Measurements from ENCODE around the gene MYBPH.

MYBPH gene

DNA sequence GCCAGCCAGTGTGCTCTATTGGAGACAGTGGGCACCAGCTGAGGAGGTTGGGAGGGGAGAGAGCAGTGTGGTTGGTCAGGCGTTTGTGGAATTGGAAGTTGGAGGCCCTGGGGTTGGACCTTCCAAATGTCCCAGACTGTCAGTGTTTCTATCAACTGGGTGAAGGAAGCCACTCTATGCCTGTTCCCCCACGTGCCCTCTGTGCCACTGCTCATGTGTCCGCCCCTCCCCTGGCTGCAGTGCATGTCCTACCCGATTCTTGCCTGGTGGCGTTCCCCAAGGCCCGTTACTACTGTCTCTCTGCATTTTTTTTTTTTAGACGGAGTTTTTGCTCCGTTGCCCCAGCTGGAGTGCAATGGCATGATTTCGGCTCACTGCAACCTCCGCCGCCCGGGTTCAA is 27.0 kb downstream of the MYBPH start:
- DNase-seq (ENCODE audit: low spot score), result no peak

DNA sequence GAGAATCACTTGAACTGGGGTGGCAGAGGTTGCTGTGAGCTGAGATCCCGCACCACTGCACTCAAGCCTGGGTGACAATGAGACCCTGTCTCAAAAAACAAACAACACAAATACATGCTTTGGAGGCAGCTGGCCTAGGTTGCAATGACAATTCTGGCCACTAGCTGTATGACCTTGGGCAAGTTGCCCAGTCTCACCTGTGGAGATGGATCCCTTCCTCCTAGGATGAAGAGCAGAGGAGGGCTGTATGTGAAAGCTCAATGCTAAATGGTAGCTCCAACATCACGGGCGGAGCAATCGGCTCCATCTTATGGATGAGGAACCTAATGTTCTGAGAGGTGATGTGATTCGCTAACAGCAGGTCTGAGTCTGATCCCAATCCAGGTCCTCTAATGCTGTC is 27.5 kb downstream of the MYBPH start:
- no peak for DNase-seq (ENCODE audit: low spot score)

DNA sequence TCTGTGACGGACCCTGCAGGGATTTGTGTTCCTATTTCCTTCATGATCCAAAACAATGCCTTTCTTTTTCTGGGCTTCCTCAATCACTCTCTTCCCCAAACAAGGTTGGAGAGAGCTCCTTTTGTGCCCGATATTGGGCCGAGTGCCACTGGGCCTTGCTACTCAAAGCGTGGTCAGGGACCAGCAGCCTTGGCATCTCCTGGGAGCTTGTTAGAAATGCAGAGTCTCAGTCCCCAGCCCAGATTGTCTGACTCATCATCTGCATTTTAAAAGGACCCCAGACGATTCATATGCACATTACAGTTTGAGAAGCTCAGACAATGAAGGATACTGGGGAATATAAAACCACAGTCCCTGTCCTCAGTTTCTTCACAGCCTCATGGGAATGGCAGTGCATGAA is 28.2 kb downstream of the MYBPH start:
- DNase-seq (ENCODE audit: low spot score), result no peak

DNA sequence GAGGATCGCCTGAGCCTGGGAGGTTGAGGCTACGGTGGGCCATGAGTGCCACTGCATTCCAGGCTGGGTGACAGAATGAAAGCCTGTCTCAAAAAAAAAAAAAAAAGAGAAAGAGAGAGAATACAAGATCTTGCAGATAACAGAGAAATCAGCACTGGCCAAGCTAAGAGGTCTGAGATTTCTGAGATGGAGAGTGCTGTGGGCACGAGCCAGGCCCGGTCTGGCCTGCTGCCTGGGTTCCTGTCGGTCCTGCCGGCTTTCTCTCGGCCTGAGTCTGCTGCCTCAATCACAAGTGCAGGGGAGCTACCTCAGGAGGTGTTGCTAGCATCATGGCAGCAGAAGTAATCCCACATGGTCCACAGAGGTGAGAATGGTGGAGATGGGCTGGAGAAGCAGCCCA is 29.1 kb downstream of the MYBPH start:
- DNase-seq (ENCODE audit: low spot score), result no peak

DNA sequence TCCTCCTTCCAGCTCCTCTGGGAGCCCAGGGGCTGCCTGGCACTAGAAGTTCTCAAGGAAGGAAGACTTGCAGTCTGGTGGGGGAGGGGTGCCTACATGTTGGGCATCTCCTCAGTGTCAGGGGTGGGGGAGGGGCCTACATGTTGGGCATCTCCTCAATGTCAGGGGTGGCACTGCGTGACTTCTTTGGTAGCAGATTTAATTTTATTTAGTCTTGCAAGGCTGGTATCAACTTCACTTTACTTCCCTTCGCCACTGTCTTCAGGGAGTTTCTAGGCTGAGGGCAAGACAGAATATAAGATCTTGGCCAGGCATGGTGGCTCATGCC is 29.6 kb downstream of the MYBPH start:
- no peak for DNase-seq (ENCODE audit: low spot score)

DNA sequence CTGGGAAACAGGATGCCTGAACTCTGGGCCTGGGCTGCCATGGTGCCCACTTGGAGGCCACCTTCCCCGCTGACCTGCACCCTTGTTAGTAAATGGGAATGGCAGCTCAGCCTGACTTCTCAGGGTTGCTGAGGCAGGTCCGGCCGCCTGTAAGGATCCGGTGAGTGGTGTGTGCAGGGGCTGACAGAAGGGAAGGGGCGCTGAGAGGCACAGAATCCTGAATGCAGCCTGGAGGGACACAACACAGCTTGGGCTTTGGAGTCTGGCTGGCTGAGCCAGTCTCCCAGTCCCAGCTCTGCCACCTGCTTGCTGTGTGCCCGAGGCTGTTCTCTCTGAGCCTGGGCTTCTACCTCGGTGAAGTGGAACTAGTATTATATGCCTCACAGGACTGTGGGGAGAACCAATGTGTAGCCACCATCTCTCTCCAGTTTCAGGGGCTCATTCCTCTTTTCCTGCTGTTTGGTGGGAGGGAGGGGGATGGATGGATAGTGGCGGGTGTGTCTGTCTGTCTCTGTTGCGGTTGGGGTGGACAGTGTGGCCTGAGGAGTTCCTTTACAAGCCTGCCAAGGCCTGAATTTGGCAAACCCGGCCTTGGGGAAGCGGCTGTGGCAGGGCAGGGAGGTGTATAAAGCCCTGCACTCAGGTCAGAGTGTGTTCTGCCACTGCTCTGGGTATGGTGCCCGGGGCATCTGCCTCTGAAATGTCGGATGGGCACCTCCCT is 30.1 kb downstream of the MYBPH start:
- no peak for DNase-seq (ENCODE audit: low spot score)

DNA sequence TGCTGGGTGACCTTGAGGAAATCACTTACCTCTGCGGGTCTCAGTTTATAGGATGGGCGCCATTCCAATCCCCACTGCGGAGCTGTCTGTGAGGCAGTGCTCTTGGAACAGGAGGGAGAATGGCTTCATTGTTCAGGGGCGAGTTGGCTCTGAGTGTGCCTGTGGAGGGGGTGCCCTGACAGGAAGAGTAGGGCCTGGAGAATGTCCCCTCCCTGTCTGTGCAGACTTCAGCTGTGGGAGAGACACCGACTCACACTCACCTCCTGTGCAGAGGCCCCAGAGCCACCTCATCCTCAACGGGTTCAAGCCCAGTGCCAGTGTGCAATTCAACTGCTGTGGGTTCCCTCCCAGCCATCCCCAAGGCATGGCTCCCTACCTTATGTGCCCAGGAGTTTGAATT is 31.0 kb downstream of the MYBPH start:
- no peak for DNase-seq (ENCODE audit: low spot score)

DNA sequence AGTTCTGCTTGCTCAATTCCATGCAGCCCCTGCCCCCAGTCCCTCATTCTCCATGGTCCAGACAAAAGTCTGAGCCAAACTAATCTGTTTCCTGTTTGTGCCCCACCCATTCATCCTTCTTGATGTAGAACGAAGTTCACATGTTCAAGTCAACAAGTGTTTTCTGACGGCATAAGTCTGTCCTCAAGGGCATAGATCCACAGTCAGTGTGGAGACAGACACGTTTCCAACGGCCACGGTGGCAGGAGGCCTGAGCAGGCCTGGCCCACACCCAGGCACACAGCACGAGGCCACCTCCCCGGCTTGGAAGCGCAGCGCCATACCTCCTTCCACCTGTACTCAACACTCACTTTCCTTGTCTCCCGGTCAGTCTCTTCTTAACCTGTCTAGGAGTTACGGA is 32.0 kb downstream of the MYBPH start:
- DNase-seq (ENCODE audit: low spot score), result no peak

DNA sequence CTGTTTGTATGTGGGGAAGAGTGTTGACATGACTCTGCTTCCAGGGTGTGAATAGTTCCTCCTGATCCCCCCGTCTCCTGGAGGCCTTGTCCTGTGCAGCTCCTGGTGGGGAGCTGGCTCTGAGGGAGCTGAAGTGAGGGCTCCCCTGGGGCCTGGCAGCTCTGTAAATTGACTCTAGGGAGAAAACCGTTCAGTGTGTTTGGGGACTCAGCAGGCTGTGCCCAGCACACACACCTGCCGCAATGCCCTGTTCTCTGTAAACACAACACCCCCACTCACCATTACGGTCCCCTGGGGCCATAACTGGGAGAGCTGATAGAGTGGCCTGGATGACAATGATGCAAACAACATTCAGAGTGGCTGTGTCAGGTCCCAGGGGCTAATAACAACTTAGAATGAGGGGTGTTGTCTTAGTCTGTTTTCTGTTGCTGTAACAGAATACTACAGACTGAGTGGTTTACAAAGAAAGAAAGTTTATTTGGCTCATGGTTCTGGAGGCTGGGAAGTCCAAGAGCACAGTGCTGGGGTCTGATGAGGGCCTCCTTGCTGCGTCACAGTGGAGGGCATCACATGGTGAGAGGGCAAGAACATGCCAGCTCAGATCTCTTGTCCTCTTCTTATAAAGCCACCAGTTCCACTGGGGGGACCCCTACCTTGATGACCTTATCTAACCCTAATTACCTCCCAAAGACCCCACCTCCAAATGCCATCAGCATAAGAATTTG is 32.8 kb downstream of the MYBPH start:
- no peak for DNase-seq (ENCODE audit: low spot score)

DNA sequence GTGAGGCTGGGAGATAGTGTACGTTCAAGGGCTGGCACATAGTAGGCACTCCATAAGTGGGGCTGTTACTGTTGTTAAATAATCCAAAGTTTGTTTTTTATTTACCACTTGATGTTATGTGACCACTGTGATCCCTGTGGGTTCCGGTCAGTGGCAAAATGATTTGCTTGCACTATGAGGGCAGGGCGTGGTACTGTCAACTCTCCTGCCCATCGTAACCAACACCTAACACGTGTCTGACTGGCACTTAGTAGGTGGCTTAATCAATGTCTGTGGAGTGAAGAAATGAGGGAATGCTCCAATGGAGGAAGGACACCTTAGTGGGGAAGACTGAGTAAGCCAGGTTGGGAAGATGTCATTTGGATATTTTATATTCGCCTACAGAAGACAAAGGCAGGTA is 33.5 kb downstream of the MYBPH start:
- no peak for DNase-seq (ENCODE audit: low spot score)

DNA sequence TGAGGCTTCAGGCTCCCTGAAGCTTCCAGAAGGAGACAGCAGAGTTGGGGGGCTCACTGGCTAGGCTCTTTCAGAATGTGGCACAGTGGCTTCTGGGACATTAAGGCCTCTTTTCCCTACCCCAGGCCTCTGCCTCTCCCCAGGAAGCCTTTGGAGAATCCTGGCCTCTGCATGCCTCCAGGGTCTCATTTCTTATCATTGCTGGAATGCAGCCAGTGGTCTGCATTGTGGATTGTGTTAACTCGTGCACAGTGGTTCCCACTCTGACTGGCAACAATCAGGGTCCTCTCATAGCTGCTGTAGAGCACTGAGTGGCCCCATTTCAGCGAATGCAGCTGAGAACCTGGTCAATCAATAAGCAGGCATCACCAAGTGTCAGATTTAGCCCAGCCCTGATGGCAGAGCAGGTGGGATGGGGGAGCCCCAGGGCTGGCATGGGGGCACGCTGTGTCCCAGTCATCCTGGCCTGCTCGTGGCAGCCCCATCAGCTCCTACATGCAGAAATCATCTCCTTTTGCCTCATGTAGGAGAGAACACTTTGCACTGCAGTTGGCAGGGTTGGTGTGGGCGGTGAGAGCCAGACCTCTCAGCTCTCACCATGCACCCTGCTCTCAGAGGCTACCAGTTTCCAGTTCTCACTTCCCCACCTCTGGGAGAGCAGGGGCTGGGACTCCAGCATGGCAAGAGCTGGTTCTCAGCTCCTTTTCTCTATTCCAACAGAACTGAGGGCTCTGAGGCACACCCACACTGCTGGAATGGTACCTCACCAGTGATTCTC is 34.7 kb downstream of the MYBPH start:
- DNase-seq (ENCODE audit: low spot score), result no peak

DNA sequence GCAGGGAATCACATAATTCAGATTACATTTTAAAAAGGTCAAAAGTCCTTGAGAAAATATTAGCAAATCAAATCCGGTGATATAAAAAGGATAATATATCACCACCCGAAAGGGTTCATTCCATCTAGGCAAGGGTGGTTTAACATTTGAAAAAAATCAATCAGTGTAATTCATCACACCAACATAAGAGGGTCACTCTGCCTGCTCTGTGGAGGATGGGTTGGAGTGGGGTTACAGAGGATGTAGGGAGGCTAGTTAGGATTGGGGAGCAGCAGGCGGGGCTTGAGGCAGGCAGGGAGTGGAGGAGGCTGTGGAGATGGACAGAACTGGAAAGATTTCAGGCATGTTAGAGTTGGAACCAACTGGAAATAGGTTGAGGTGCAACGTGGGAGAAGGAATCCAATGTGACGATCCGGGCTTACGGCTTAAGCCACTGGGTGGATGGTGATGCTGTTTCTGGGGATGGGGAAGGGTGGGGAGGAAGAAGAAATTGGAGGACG is 35.6 kb downstream of the MYBPH start:
- DNase-seq (ENCODE audit: low spot score), result no peak

DNA sequence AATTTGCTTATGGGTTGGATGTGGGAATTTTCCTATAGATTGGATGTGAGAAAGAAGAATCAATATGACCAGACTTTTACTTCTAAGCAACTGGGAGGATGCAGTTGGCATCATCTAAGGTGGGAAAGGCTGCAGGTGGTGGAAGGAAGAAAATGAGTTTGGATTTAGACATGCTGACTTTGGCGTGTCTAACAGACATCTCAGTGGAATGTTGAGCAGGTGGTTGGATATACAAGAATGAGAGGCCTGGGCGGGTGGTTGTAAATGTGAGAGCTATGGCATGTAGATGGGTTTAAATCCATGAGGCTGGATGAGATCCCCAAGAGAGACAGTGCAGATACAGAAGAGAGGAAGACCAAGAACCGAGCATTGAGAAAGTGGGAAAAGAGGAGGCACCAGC is 37.6 kb downstream of the MYBPH start:
- DNase-seq (ENCODE audit: low spot score), result no peak

DNA sequence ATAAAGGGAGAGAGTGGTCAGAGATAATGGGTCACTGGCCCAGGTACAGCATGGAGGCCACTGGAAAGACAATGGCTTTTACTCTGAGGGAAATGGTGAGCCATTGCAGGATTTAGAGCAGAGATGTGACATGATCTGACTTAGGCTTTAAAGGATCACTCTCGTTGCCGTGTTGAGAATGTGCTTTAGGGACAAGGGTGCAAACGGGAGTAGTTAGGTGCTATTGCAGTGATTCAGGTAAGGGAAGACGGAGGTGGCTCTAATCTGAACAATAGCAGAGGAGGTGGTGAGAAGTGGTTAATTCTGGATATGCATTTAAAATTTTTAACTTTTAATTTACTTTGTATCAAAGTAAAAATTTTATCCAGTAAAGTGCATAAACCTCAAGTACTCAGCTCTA is 38.3 kb downstream of the MYBPH start:
- DNase-seq (ENCODE audit: low spot score), result no peak

DNA sequence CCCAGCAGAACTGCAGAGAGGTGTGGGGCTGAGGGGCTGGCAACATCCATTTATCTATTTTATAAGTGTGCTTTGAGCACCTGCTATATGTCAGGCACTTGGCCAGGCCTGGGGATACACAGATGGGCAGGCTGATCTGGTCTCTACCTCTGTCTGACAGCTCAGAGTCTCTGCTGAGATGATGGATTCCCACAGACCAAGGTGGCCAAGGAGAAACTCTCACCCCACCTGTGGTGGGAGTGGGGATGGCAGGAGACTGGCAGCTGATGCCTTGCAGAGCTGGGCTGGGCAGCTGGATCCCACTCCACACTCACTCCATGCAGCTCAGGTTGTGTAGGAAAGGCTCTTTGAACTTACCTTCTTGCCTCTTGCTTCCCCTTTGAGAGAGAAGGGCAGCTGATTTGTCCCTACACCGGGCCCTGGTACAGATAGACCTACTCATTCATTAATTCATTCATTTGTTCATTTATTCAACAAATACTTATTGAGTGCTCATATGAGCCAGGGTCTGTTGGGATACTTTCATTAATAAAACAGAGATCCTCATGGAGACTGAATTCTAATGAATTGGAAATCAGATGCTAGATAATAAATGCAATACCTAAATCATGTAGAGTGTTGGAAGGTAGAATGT is 39.1 kb downstream of the MYBPH start:
- no peak for DNase-seq (ENCODE audit: low spot score)

DNA sequence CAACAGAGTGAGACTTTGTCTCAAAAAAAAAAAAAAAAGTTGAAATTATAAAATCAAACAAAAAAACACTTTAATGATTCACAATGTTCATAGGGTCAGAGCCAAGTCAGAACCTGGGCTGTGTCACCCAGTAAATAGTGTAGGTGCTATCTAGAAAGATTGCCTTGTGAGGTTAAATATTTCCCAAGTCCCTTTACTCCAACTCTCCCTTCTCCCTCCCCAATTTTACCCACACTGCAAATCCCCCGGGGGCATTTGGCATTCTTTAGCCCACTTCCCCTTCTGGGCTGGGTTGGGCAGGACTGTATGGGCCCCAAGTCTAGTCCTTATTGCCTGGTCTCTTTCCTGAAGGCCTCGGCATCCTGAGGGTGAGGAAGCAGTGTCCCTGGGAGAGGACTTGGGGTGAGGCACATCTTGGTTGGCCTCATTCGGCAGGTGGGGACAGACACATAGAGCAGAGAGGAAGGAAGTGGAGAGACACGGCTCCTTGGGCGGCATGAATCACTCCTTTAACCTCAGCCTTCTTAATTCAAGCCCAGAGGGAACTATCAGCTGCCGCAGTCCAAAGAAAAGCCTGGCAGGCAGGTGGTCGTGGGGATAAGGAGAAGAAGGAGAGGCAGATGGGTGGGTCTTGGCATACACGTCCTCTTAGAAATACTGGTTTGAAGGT is 39.9 kb downstream of the MYBPH start:
- no peak for DNase-seq (ENCODE audit: low spot score)

DNA sequence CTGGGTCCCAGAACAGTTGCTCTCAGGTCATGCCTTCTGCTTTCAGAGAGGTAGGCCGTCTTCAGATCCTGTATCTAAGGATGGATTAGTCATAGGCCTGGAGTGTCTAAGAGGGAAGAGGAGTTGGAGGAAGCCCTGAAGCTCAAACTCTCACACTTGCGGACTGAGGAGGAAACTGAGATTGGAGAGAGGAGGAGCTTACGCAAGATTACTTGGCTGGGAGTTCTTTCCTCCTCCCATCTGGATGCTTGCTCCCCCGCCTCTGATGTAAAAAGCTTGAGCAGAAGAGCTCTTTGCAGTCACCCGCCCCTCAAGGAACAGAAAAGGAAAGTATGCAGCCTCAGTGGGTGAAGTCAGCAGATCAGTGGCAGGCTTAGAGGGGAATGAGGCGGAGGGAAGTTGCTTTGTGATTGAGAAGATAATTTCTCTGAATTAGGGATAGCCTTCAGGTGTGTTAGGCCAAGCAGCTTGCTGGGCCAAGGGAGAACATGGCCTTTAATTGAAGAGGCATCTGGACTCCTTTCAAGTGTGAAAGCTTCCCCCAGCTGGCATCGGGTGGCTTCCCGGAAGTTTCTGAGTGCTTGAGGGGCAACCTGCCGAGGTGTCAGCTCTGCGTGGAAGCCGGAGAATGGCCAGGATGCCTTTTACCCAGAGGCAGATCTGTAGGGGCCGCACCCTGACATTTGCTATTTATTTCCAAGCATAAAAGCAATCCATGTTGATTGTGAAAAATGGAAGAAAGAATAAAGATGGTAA is 41.5 kb downstream of the MYBPH start:
- DNase-seq (ENCODE audit: low spot score), result no peak

DNA sequence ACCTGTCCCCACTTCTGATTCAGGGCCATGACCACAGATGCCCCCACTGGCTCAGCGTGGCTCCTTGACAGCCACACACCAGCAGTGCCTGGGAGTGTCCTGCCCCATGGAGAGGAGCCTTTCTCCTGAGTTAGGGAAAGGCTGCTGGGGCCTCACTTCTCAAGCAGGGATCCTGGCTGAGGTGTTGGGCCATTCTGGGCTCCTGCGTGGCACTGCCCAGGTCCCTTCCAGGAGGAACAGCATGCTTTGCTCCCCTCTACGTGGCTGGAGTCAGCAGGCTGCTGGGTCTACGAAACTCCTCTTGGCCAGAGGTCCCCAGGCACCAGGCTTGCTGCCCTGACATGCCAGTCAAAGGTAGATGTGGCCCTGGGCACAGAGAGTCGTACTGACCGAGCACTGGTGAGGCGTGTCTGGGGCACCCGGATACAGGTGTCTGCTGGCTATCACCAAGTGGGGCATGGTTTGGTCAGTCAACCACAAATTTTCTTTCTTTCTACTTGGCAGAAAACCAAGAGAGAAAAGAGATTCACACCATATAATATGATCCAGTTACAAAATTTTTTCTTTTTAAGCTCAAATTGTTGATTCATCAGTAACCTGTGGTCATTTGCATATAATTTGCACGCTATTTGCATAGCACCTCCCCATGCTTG is 44.0 kb downstream of the MYBPH start:
- DNase-seq (ENCODE audit: low spot score), result no peak

DNA sequence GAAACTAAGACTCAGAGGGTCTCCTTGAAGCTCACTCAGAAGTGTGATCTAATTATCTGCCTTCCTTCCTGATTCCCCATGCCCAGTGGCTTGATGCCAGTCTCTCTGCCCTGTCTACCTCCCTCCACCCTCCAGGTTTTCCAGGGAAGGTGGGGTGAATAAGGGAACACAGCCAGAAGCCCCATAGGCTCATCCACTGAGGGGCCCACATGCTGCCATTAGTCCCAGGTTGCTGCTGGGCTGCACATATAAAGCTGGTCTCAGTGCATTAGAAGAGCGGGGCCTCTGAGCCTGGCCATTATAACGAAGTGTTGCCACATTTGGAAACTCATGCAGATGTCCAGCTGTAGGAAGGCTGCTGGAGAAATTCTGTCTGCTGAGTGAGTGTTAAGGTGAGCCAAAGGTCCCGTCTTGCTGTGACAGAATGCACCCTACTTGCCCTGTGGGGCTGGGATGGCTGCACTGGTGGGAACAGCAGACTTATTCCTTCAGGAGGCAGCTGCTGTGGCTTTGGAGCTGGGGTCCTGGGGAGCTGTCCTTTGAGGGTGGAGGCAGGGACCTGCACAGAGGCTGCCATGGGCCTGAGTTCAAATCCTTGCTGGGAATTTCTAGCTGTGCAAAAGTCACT is 45.2 kb downstream of the MYBPH start:
- DNase-seq (ENCODE audit: low spot score), result no peak

DNA sequence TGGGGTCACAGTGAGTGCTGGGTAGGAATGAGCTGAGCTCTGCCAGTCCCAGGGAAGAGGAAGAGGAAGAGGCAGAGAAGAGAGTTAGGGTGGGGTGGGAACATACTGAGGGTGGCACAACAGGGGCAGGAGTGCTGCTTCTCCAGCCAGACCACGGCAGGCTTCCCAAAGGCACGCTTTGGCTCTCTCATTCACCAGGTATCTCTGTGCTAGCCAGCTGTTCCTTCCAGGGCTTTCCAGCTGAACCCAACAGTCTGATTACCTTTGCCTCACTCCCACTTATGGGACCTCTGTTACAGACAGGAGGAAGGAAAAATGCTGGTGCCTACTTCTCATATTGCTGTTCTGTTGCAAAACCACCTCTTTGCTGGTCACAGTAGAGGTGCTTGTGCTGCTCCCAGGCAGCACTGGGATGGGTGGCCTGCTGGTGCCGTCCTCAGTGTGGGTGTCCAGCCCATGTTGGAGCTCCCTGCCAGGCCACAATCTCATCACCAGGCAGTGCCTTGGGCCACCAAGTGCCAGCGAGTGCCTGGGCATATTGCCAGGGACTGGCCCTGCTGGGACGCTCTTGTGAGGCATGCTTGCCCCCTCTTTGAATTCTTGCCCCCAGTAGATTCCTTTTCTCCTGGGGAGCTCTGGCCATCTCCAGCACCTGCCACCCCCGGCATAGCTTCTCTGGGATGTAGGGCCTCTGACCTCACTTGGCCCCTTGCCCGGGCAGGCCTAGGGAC is 46.0 kb downstream of the MYBPH start:
- no peak for DNase-seq (ENCODE audit: low spot score)

Data from germinal center (tissue), 1 donor.